ENCODE data around the gene FUT7.

FUT7 gene

GRCh38 chr9:136984464-136985026 lies 47.3 kb downstream of the FUT7 start:
- no peak overlapping the region for H3K9ac ChIP-seq (ENCODE audit: insufficient read length)
- no peak overlapping the region for H3K4me3 ChIP-seq
- no peaks in the 10 kb centered on the region for H3K9me3 ChIP-seq (ENCODE audit: low read depth, low read length)
- TF ChIP-seq EZH2 (IDR thresholded peaks at IDR 0.05), result no peak
- TF ChIP-seq POLR2AphosphoS5 (IDR thresholded peaks at IDR 0.05; ENCODE audit: borderline replicate concordance, low read depth, low read length), result no peak
- TF ChIP-seq FOXP2 (optimal IDR thresholded peaks at IDR 0.05; ENCODE audit: control extremely low read depth, extremely low read length, insufficient read depth), result no peak
- no peak overlapping the region for H3K27ac ChIP-seq
- DNase-seq (ENCODE audit: low read depth, low spot score), result no peak
- no peaks in the 10 kb centered on the region for H3K36me3 ChIP-seq (ENCODE audit: insufficient read depth, low read length)

GRCh38 chr9:136983656-136984314 lies 48.1 kb downstream of the FUT7 start:
- Histone ChIP-seq H3K27ac (no peak overlapping the region), H3K36me3 (ENCODE audit: insufficient read depth, low read length) (no peaks in the 10 kb centered on the region), H3K9me3 (ENCODE audit: low read depth, low read length) (no peaks in the 10 kb centered on the region), H3K4me3 (no peak overlapping the region), H3K9ac (ENCODE audit: insufficient read length) (no peak overlapping the region)
- TF ChIP-seq EZH2 (IDR thresholded peaks at IDR 0.05) (no peak), POLR2AphosphoS5 (IDR thresholded peaks at IDR 0.05; ENCODE audit: borderline replicate concordance, low read depth, low read length) (no peak), FOXP2 (optimal IDR thresholded peaks at IDR 0.05; ENCODE audit: control extremely low read depth, extremely low read length, insufficient read depth) (no peak)
- no peak for DNase-seq (ENCODE audit: low read depth, low spot score)

GRCh38 chr9:136983167-136983566 lies 48.7 kb downstream of the FUT7 start:
- Histone ChIP-seq H3K4me3 (no peak overlapping the region), H3K36me3 (ENCODE audit: insufficient read depth, low read length) (no peaks in the 10 kb centered on the region), H3K9ac (ENCODE audit: insufficient read length) (no peak overlapping the region), H3K27ac (no peak overlapping the region), H3K9me3 (ENCODE audit: low read depth, low read length) (no peaks in the 10 kb centered on the region)
- DNase-seq (ENCODE audit: low read depth, low spot score), result no peak
- TF ChIP-seq EZH2 (IDR thresholded peaks at IDR 0.05) (no peak), FOXP2 (optimal IDR thresholded peaks at IDR 0.05; ENCODE audit: control extremely low read depth, extremely low read length, insufficient read depth) (no peak), POLR2AphosphoS5 (IDR thresholded peaks at IDR 0.05; ENCODE audit: borderline replicate concordance, low read depth, low read length) (no peak)

- TF ChIP-seq POLR2AphosphoS5 (IDR thresholded peaks at IDR 0.05; ENCODE audit: borderline replicate concordance, low read depth, low read length), result no peak
- TF ChIP-seq EZH2 (IDR thresholded peaks at IDR 0.05), result no peak
- TF ChIP-seq FOXP2 (optimal IDR thresholded peaks at IDR 0.05; ENCODE audit: control extremely low read depth, extremely low read length, insufficient read depth), result no peak
- Histone ChIP-seq H3K9ac (ENCODE audit: insufficient read length) (no peak within 1 kb of the TSS), H3K36me3 (ENCODE audit: insufficient read depth, low read length) (no peaks in the 10 kb centered on the region), H3K9me3 (ENCODE audit: low read depth, low read length) (no peaks in the 10 kb centered on the region), H3K27ac (0 out of 2 replicates have a peak within 1 kb of the TSS, but pooled peaks have one; percentile 31), H3K4me3 (no peak within 1 kb of the TSS)
- no peak for DNase-seq (ENCODE audit: low read depth, low spot score)
Measured at GRCh38 chr9:136982232-136983051, 49.4 kb downstream of the FUT7 start, which contains the start of gene LCNL1. Gene LCNL1 (plus strand): TSS chr9:136982993. CDS start chr9:136983587, 594 bp downstream.

- TF ChIP-seq FOXP2 (optimal IDR thresholded peaks at IDR 0.05; ENCODE audit: control extremely low read depth, extremely low read length, insufficient read depth) (no peak), EZH2 (IDR thresholded peaks at IDR 0.05) (no peak), POLR2AphosphoS5 (IDR thresholded peaks at IDR 0.05; ENCODE audit: borderline replicate concordance, low read depth, low read length) (no peak)
- Histone ChIP-seq H3K4me3 (no peak overlapping the region), H3K9ac (ENCODE audit: insufficient read length) (no peak overlapping the region), H3K9me3 (ENCODE audit: low read depth, low read length) (no peaks in the 10 kb centered on the region), H3K36me3 (ENCODE audit: insufficient read depth, low read length) (no peaks in the 10 kb centered on the region), H3K27ac (0 out of 2 replicates have a peak overlapping the region, but pooled peaks have one; percentile 31)
- no peak for DNase-seq (ENCODE audit: low read depth, low spot score)
Measured at GRCh38 chr9:136981588-136982231, 50.2 kb downstream of the FUT7 start.

- no peak for DNase-seq (ENCODE audit: low read depth, low spot score)
- TF ChIP-seq POLR2AphosphoS5 (IDR thresholded peaks at IDR 0.05; ENCODE audit: borderline replicate concordance, low read depth, low read length) (no peak), FOXP2 (optimal IDR thresholded peaks at IDR 0.05; ENCODE audit: control extremely low read depth, extremely low read length, insufficient read depth) (no peak), EZH2 (IDR thresholded peaks at IDR 0.05) (no peak)
- H3K27ac ChIP-seq, result no peak overlapping the region
- H3K36me3 ChIP-seq (ENCODE audit: insufficient read depth, low read length), result no peaks in the 10 kb centered on the region
- no peaks in the 10 kb centered on the region for H3K9me3 ChIP-seq (ENCODE audit: low read depth, low read length)
- no peak overlapping the region for H3K9ac ChIP-seq (ENCODE audit: insufficient read length)
- H3K4me3 ChIP-seq, result no peak overlapping the region
Measured at GRCh38 chr9:136980669-136981478, 51.0 kb downstream of the FUT7 start.
